GM12878 (cell line): ENCODE results near the gene GSE1. TPM values are rescaled to one million over a fixed set of nuclear protein-coding genes. Genes with fewer than 3 reads are reported as not detected.

Source experiments
- ATAC-seq: fragments of 200-7000 bp; cut with Tn5 transposase; 3 replicates; pipeline ENCODE4 v1.9.1; 2020; ENCODE audit warnings: mild to moderate bottlenecking, moderate library complexity
- BruUV-seq: library from RNA; stranded (reverse); fragments of 400-500 nt; replicated peaks from 2 replicates; lab custom pipeline; 2021; lab: Mats Ljungman, UMichigan
- CTCF ChIA-PET: fragments of 300-600 bp; sonication (Branson Sonifier 250); formaldehyde crosslinking; extraction: SDS; loops from one replicate; lab custom pipeline; 2021; ENCODE audit warnings: inconsistent platforms; lab: Yijun Ruan, JAX
- POLR2A ChIA-PET: fragments of 350-600 bp; formaldehyde crosslinking; extraction: SDS; loops from one replicate; lab custom pipeline; 2021; ENCODE audit warnings: inconsistent platforms; lab: Charles Lee
- RAD21 ChIA-PET: fragments of 300-600 bp; sonication (Branson Sonifier 250); formaldehyde crosslinking; loops from one replicate; lab custom pipeline; 2023; ENCODE audit warnings: antibody characterized with exemption; ENCODE audit not compliant: unreplicated experiment; lab: Charles Lee
- SMC1A ChIA-PET: fragments of 300-600 bp; sonication (Branson Sonifier 250); formaldehyde crosslinking; loops from one replicate; lab custom pipeline; 2023; ENCODE audit not compliant: unreplicated experiment, uncharacterized antibody; lab: Charles Lee
- DNase-seq: peaks from one replicate; pipeline ENCODE4 v3.0.0-alpha.2; 2011; ENCODE audit warnings: low read depth, low spot score
- FAIRE-seq: peaks from 3 replicates; lab custom pipeline; 2011; peaks lifted over from hg19 to GRCh38; lab: Jason Lieb, UNC
- H2AFZ ChIP-seq: 2 replicates; pipeline ENCODE4 v1.6.0; 2011; ENCODE audit warnings: low read depth, low read length, control low read depth; ENCODE audit not compliant: control insufficient read depth
- H3K27ac ChIP-seq: 2 replicates; pipeline ENCODE4 v1.5.1; 2011; ENCODE audit warnings: control low read depth; ENCODE audit not compliant: control insufficient read depth, insufficient read depth
- H3K27me3 ChIP-seq, 2 experiments: replicated peaks in 1 of 2; 2 replicates each; pipeline versions ENCODE4 v1.6.0 to v1.6.1; 2011; ENCODE audit warnings: low read length in 1 of 2; ENCODE audit not compliant: control insufficient read depth in 2 of 2, insufficient read depth in 2 of 2
- H3K36me3 ChIP-seq, 2 experiments: 2 replicates each; pipeline ENCODE4 v1.5.1; 2011; ENCODE audit warnings: low read length in 1 of 2; ENCODE audit not compliant: control insufficient read depth in 2 of 2, insufficient read depth in 2 of 2
- H3K4me1 ChIP-seq: 2 replicates; pipeline ENCODE4 v1.6.1; 2011; ENCODE audit warnings: mild to moderate bottlenecking, low read length, moderate library complexity, mixed read lengths; ENCODE audit not compliant: control insufficient read depth, insufficient read depth
- H3K4me2 ChIP-seq: 2 replicates; pipeline ENCODE4 v1.6.0; 2011; ENCODE audit warnings: control low read depth; ENCODE audit not compliant: control insufficient read depth, insufficient read depth
- H3K4me3 ChIP-seq: fragments of 200-600 bp; sonication (generic); 2 replicates; pipeline ENCODE4 v1.5.1; 2016
- H3K79me2 ChIP-seq: 2 replicates; pipeline ENCODE4 v1.6.0; 2011; ENCODE audit warnings: low read length; ENCODE audit not compliant: control insufficient read depth, insufficient read depth
- H3K9ac ChIP-seq: 2 replicates; pipeline ENCODE4 v1.8.0; 2011; ENCODE audit warnings: low read length, control low read depth, mixed read lengths; ENCODE audit not compliant: control insufficient read depth, insufficient read depth
- H3K9me3 ChIP-seq: replicated peaks from 3 replicates; pipeline ENCODE4 v1.5.1; 2011; ENCODE audit warnings: mild to moderate bottlenecking, low read length; ENCODE audit not compliant: control insufficient read depth, insufficient read depth
- H4K20me1 ChIP-seq: 2 replicates; pipeline ENCODE4 v1.6.0; 2011; ENCODE audit not compliant: control insufficient read depth, insufficient read depth
- ASH2L ChIP-seq: fragments of 300-600, 200-600 bp; sonication (generic); IDR thresholded peaks from 2 replicates; pipeline ENCODE4 v1.6.1; 2017; ENCODE audit warnings: low read depth, mild to moderate bottlenecking, borderline replicate concordance
- CEBPB ChIP-seq, 2 experiments: fragments of 150-350 bp in 1 of 2; IDR thresholded peaks; 2 replicates each; pipeline ENCODE4 v1.6.1; 2012 to 2014; ENCODE audit warnings: low read depth in 2 of 2, low read length in 2 of 2, borderline replicate concordance in 1 of 2, inconsistent platforms in 1 of 2
- GABPA ChIP-seq: IDR thresholded peaks from 2 replicates; pipeline ENCODE4 v1.6.1; 2014; ENCODE audit warnings: antibody characterized with exemption, low read depth, mild to moderate bottlenecking, inconsistent platforms
- HDAC6 ChIP-seq: fragments of 200-600 bp; sonication (generic); IDR thresholded peaks from one replicate; pipeline ENCODE4 v1.8.0; 2017; ENCODE audit warnings: antibody characterized with exemption; ENCODE audit not compliant: unreplicated experiment
- IKZF1 ChIP-seq: fragments of 450-650 bp; conservative IDR thresholded peaks from 2 replicates; pipeline ENCODE4 v1.6.1; 2017; ENCODE audit warnings: antibody characterized with exemption, mild to moderate bottlenecking
- JUNB ChIP-seq: IDR thresholded peaks from 2 replicates; pipeline ENCODE4 v1.6.1; 2016; ENCODE audit warnings: antibody characterized with exemption, mild to moderate bottlenecking
- KLF5 ChIP-seq: fragments of 450-650 bp; IDR thresholded peaks from 2 replicates; pipeline ENCODE4 v1.6.1; 2014; ENCODE audit warnings: mild to moderate bottlenecking; ENCODE audit not compliant: partially characterized antibody
- MLLT1 ChIP-seq: fragments of 450-650 bp; IDR thresholded peaks from 2 replicates; pipeline ENCODE4 v1.6.1; 2016; ENCODE audit warnings: mild to moderate bottlenecking
- MTA2 ChIP-seq: fragments of 450-650 bp; IDR thresholded peaks from 2 replicates; pipeline ENCODE4 v1.6.1; 2016; ENCODE audit warnings: low read depth, mild to moderate bottlenecking, moderate library complexity
- NR2C2 ChIP-seq: IDR thresholded peaks from 2 replicates; pipeline ENCODE4 v1.6.1; 2011; ENCODE audit warnings: borderline replicate concordance, low read depth; ENCODE audit not compliant: control insufficient read depth, insufficient read length
- NRF1 ChIP-seq: conservative IDR thresholded peaks from 2 replicates; pipeline ENCODE4 v1.6.1; 2011; ENCODE audit warnings: mild to moderate bottlenecking, low read depth, low read length, improper control_type of control experiment
- PAX5 ChIP-seq: IDR thresholded peaks from 2 replicates; pipeline ENCODE4 v1.6.1; 2011; ENCODE audit warnings: low read depth, low read length, borderline replicate concordance
- PRDM15 ChIP-seq: fragments of 450-650 bp; formaldehyde crosslinking; IDR thresholded peaks from 2 replicates; pipeline ENCODE4 v1.4.0; 2020; ENCODE audit warnings: mild to moderate bottlenecking, moderate library complexity
- RAD51 ChIP-seq: fragments of 450-650 bp; IDR thresholded peaks from 2 replicates; pipeline ENCODE4 v1.6.1; 2016; ENCODE audit warnings: moderate library complexity, mild to moderate bottlenecking, inconsistent platforms
- RB1 ChIP-seq: fragments of 450-650 bp; formaldehyde crosslinking; IDR thresholded peaks from 2 replicates; pipeline ENCODE4 v1.6.1; 2017; ENCODE audit warnings: mild to moderate bottlenecking, borderline replicate concordance
- ZSCAN29 ChIP-seq: fragments of 450-650 bp; IDR thresholded peaks from 2 replicates; pipeline ENCODE4 v1.6.1; 2017; ENCODE audit warnings: mild to moderate bottlenecking, moderate library complexity
- WGBS: methylation state at CpG from one replicate; pipeline ENCODE4 v1.1.6; 2016; ENCODE audit warnings: low lambda C conversion rate; ENCODE audit not compliant: insufficient replicate concordance, insufficient coverage; ENCODE audit errors: missing lambda C conversion rate; 5-methylcytosine and 5-hydroxymethylcytosine counted together
- in situ Hi-C: fragments of 300-500 bp; cut with MboI; formaldehyde crosslinking; loops from 9 replicates; pipeline ENCODE4 v1.14.3; 2018; ENCODE audit warnings: mixed read lengths
- intact Hi-C: fragments of 100-400 bp; cut with micrococcal nuclease; formaldehyde crosslinking; loops from one replicate; pipeline ENCODE4 v1.14.2; 2022; ENCODE audit not compliant: unreplicated experiment
- polyA plus RNA-seq, 11 experiments: library from polyadenylated mRNA; depleted of rRNA in 4 of 11; unstranded in 6 of 11; stranded (reverse) in 5 of 11; fragments of >200 nt; fragmentation: Nextera tagmentation in 4 of 11; fragmentation: Illumina TruSeq in 1 of 11; extraction: Ambion mirVana in 4 of 11; extraction: Trizol in 1 of 11; gene quantifications; 1 replicate in 1 of 11; 2 replicates in 10 of 11; pipeline versions ENCODE4 v1.2.1 to v1.2.3, GENCODE V29; 2011 to 2016; ENCODE audit warnings: inconsistent platforms in 2 of 11, missing spikeins in 2 of 11, low read depth in 1 of 11
- total RNA-seq, 4 experiments: library from RNA; depleted of rRNA in 3 of 4; stranded (reverse); fragments of >200 nt in 3 of 4; fragmentation: Illumina TruSeq in 1 of 4; extraction: Trizol in 1 of 4; gene quantifications; 2 replicates each; pipeline versions ENCODE4 v1.2.1 to v1.2.3, GENCODE V29; 2013 to 2021

GSE1 gene
- total and polyA plus RNA-seq, 10 of the 15 experiments (the other 5 are each of a cell fraction or from before 2014, with no cell fraction given), result 4.6 to 58.7 (median 18.2) TPM

- H3K4me1 ChIP-seq, result peaks cover 44% of the 10 kb centered on the region
- TF ChIP-seq MTA2 (peak; percentile 47; the same call in 1 of the 2 replicates), RB1 (no peak), PRDM15 (CRISPR knock-in tag) (no peak), PAX5 (no peak), CEBPB (IDR thresholded peaks at IDR 0.05; ENCODE audit: borderline replicate concordance in 1 of 2, low read depth in 2 of 2, low read length in 2 of 2) (no peak), ZSCAN29 (peak; percentile 55; the same call in 1 of the 2 replicates), GABPA (no peak), NRF1 (no peak), RAD51 (peak; percentile 89), ASH2L (no peak), IKZF1 (peak; percentile 87), KLF5 (no peak), NR2C2 (no peak), MLLT1 (no peak), JUNB (no peak), HDAC6 (no peak)
Measured at GRCh38 chr16:85570735-85571562, 42.2 kb upstream of the GSE1 start.

More at GRCh38 chr16:85570735-85571562, 42.2 kb upstream of the GSE1 start:
- peak overlapping the region; percentile 99 for H3K27ac ChIP-seq
- ChIA-PET SMC1A (interaction anchor here (1.3 to 6.1 kb wide), 4 partner anchors 13 to 40 kb away, joined by 4 to 73 read pairs (median 26); no protein-coding TSS in a partner anchor), RAD21 (interaction anchor here (0.7 to 1.5 kb wide), 3 partner anchors 11 to 17 kb away, joined by 3 to 10 read pairs (median 7); no protein-coding TSS in a partner anchor), POLR2A (interaction anchor here (1.5 to 4.5 kb wide), 4 partner anchors 10 to 42 kb away, joined by 3 to 53 read pairs (median 26); partner anchors contain the start of gene GSE1), CTCF (interaction anchor here (0.8 to 3.3 kb wide), 4 partner anchors 12 to 80 kb away, joined by 3 to 14 read pairs (median 6); no protein-coding TSS in a partner anchor)
- peak overlapping the region; percentile 99 for H3K4me2 ChIP-seq
- peak; percentile 82 for ATAC-seq
- H3K9ac ChIP-seq, result peak overlapping the region; percentile 78
- H3K4me3 ChIP-seq, result peak overlapping the region; percentile 58
- no peak overlapping the region for H2AFZ ChIP-seq
- peaks cover 0 to 8% of the 10 kb centered on the region in 2 experiments; a peak in 3 of 4 replicates for H3K36me3 ChIP-seq
- H3K9me3 ChIP-seq, result no peaks in the 10 kb centered on the region
- in situ Hi-C loops, result loop anchor here (25.0 kb wide), 1 partner anchor 959 kb away; the partner anchor contains the start of gene COTL1
- TSS peak; percentile 47 for BruUV-seq
- intact Hi-C loops, result loop anchor here (1.0 kb wide), 2 partner anchors 16 to 39 kb away; no protein-coding TSS in a partner anchor
- H3K27me3 ChIP-seq, result no peaks in the 10 kb centered on the region
- FAIRE-seq, result peak; percentile 86
- DNase-seq, result peak; percentile 77
- WGBS, result 52% methylated on average over 24 of the region's 24 CpGs
- peaks cover 3% of the 10 kb centered on the region for H4K20me1 ChIP-seq
- H3K79me2 ChIP-seq, result peaks cover 65% of the 10 kb centered on the region
